Sigmoid colon (tissue), 4 donors: ENCODE results near the gene DRD2.

Experiments
- CTCF ChIP-seq, 4 experiments: fragments of 450-650 bp in 3 of 4; fragments of 200-600 bp in 1 of 4; IDR thresholded peaks; one replicate each; pipeline ENCODE4 v1.5.1; 2016 to 2019; ENCODE audit warnings: antibody characterized with exemption in 4 of 4, mild to moderate bottlenecking in 3 of 4, moderate library complexity in 2 of 4
- EP300 ChIP-seq, 4 donors: sonication (generic); formaldehyde crosslinking; IDR thresholded peaks; one replicate each; pipeline ENCODE4 v1.6.1; 2017; ENCODE audit warnings: antibody characterized with exemption in 4 of 4
- POLR2A ChIP-seq, 2 donors: fragments of 450-650 bp; IDR thresholded peaks; one replicate each; pipeline ENCODE4 v1.6.1; 2016; ENCODE audit warnings: antibody characterized with exemption in 2 of 2, mild to moderate bottlenecking in 2 of 2, moderate library complexity in 2 of 2
- POLR2AphosphoS5 ChIP-seq, 4 donors: sonication (generic); formaldehyde crosslinking; IDR thresholded peaks; one replicate each; pipeline ENCODE4 v1.6.1; 2017; ENCODE audit warnings: antibody characterized with exemption in 4 of 4

DNA sequence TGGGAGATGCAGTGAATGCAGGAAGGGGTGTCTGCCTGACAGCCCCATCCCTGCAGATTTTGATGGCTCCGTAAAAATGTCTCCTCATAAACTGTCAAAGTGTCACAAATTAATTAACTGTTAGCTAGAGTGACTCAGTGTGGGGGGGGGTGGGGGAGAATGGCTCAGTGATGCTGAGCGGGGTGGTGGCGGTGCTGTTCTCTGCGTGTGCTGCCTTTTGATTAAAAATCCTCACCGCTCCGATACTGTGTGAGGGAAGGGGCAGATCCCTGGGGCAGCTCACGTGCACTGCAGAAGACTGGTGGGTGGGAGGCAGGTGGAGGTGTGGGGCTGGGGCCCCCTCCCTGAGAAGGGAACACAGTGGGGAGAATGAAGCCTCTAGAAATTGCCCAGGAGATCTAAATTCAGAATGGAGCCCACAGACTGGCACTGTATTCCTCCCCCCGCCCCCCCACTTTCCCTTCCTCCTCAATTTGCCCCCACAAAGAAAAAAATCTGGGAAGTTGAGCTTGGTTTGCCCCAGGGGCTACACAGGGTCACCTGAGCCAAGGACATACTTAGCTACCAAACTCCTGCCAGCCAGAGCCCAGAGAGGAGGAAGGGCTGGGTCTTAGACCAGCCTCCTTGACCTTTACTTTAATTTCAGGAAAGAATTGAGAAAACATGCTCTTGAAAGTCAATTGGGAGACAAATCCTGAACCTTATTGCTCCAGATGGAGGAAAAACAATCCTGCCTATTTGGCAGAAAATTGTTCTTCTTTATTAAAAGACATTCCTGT is 39.8 kb downstream of the DRD2 start:
- TF ChIP-seq CTCF (IDR thresholded peaks at IDR 0.05) (no peak), EP300 (IDR thresholded peaks at IDR 0.05) (no peak), POLR2A (IDR thresholded peaks at IDR 0.05) (no peak), POLR2AphosphoS5 (IDR thresholded peaks at IDR 0.05) (no peak)
